Neural cell (in vitro differentiated cells): Measurements from ENCODE around the gene ZNF722. TPM values are rescaled to one million over a fixed set of nuclear protein-coding genes. Genes with fewer than 3 reads are reported as not detected.

Source experiments
- H2AFZ ChIP-seq: fragments of 200-600, 300-800 bp; sonication (generic), shearing (Covaris generic); 2 replicates; pipeline ENCODE4 v1.6.0; 2014; ENCODE audit warnings: low read depth, mild to moderate bottlenecking, antibody characterized with exemption, low read length, moderate library complexity
- H3F3A ChIP-seq: fragments of 200-600 bp; shearing (Covaris generic); 2 replicates; pipeline ENCODE4 v1.6.1; 2016; ENCODE audit warnings: mild to moderate bottlenecking, moderate library complexity, mixed read lengths, antibody characterized with exemption, low read length; ENCODE audit not compliant: insufficient read depth, poor library complexity, severe bottlenecking
- H3K27ac ChIP-seq: fragments of 200-600, 300-800 bp; sonication (generic), shearing (Covaris generic); 2 replicates; pipeline ENCODE4 v1.5.1; 2014; ENCODE audit warnings: mild to moderate bottlenecking, low read length, moderate library complexity
- H3K27me3 ChIP-seq: fragments of 300-800, 200-600 bp; sonication (generic), shearing (Covaris generic); 2 replicates; pipeline ENCODE4 v1.6.0; 2014; ENCODE audit warnings: mild to moderate bottlenecking, low read depth, low read length, moderate library complexity; ENCODE audit not compliant: insufficient read depth
- H3K36me3 ChIP-seq: fragments of 300-800, 200-600 bp; sonication (generic), shearing (Covaris generic); 2 replicates; pipeline ENCODE4 v1.5.1; 2014; ENCODE audit warnings: mild to moderate bottlenecking, antibody characterized with exemption, low read length, moderate library complexity; ENCODE audit not compliant: insufficient read depth
- H3K4me2 ChIP-seq: fragments of 300-800, 200-600 bp; sonication (generic), shearing (Covaris generic); 2 replicates; pipeline ENCODE4 v1.6.0; 2014; ENCODE audit warnings: mild to moderate bottlenecking, low read length
- H3K4me3 ChIP-seq: fragments of 300-800, 200-600 bp; sonication (generic), shearing (Covaris generic); 2 replicates; pipeline ENCODE4 v1.5.1; 2014; ENCODE audit warnings: mild to moderate bottlenecking, low read length, moderate library complexity
- H3K79me2 ChIP-seq: fragments of 200-600 bp; shearing (Covaris generic); replicated peaks from 2 replicates; pipeline ENCODE4 v1.6.0; 2014; ENCODE audit warnings: mild to moderate bottlenecking, low read length, moderate library complexity; ENCODE audit not compliant: insufficient read depth
- H3K9ac ChIP-seq: fragments of 300-800, 200-600 bp; sonication (generic), shearing (Covaris generic); 2 replicates; pipeline ENCODE4 v1.6.1; 2016; ENCODE audit warnings: mild to moderate bottlenecking, low read length, mixed read lengths
- H3K9me2 ChIP-seq: fragments of 200-600 bp; shearing (Covaris generic); 2 replicates; pipeline ENCODE4 v1.6.1; 2016; ENCODE audit warnings: mild to moderate bottlenecking, low read length, mixed read lengths; ENCODE audit not compliant: insufficient read depth
- H3K9me3 ChIP-seq: fragments of 200-600, 300-800 bp; sonication (generic), shearing (Covaris generic); 2 replicates; pipeline ENCODE4 v1.6.1; 2016; ENCODE audit warnings: mild to moderate bottlenecking, mixed run types, low read length, moderate library complexity, mixed read lengths
- H4K20me1 ChIP-seq: fragments of 200-600 bp; shearing (Covaris generic); 2 replicates; pipeline ENCODE4 v1.6.1; 2016; ENCODE audit warnings: mild to moderate bottlenecking, mixed run types; ENCODE audit not compliant: insufficient read depth
- EP300 ChIP-seq: fragments of 450-650 bp; conservative IDR thresholded peaks from 2 replicates; pipeline ENCODE4 v1.6.1; 2014; ENCODE audit warnings: antibody characterized with exemption, mild to moderate bottlenecking, moderate library complexity; ENCODE audit not compliant: poor library complexity, severe bottlenecking
- EZH2 ChIP-seq: fragments of 200-600, 300-800 bp; shearing (Covaris generic), sonication (generic); IDR thresholded peaks from 2 replicates; pipeline ENCODE4 v1.6.1; 2014; ENCODE audit warnings: antibody characterized with exemption, low read length, borderline replicate concordance, mild to moderate bottlenecking; ENCODE audit not compliant: insufficient read depth, poor library complexity, severe bottlenecking
- MXI1 ChIP-seq: fragments of 450-650 bp; conservative IDR thresholded peaks from 2 replicates; pipeline ENCODE4 v1.6.1; 2014; ENCODE audit warnings: antibody characterized with exemption, mild to moderate bottlenecking; ENCODE audit not compliant: poor library complexity, severe bottlenecking
- POLR2AphosphoS5 ChIP-seq: IDR thresholded peaks from 2 replicates; pipeline ENCODE4 v1.6.1; 2012
- RAD21 ChIP-seq: fragments of 450-650 bp; conservative IDR thresholded peaks from 2 replicates; pipeline ENCODE4 v1.6.1; 2014; ENCODE audit warnings: antibody characterized with exemption, mild to moderate bottlenecking, moderate library complexity
- REST ChIP-seq: IDR thresholded peaks from 2 replicates; pipeline ENCODE4 v1.6.1; 2012; ENCODE audit warnings: borderline replicate concordance
- SMC3 ChIP-seq: fragments of 450-650 bp; conservative IDR thresholded peaks from 2 replicates; pipeline ENCODE4 v1.6.1; 2014; ENCODE audit warnings: antibody characterized with exemption, mild to moderate bottlenecking, moderate library complexity; ENCODE audit not compliant: poor library complexity
- TAF1 ChIP-seq: IDR thresholded peaks from 2 replicates; pipeline ENCODE4 v1.6.1; 2012; ENCODE audit warnings: low read depth
- polyA minus RNA-seq: library from RNA; depleted of rRNA, polyadenylated mRNA; stranded (reverse); fragments of >200 nt; gene quantifications from 2 replicates; pipeline ENCODE4 v1.2.3, GENCODE V29; 2014
- polyA plus RNA-seq: library from polyadenylated mRNA; depleted of rRNA; stranded (reverse); fragments of >200 nt; gene quantifications from 2 replicates; pipeline ENCODE4 v1.2.3, GENCODE V29; 2014
- TF ChIP-seq, protein P1 (sequence below): fragments of 450-650 bp; IDR thresholded peaks from 2 replicates; pipeline ENCODE4 v1.5.1; 2014; ENCODE audit warnings: antibody characterized with exemption, mild to moderate bottlenecking, moderate library complexity; ENCODE audit not compliant: poor library complexity, severe bottlenecking

Gene ZNF722
- polyA plus RNA-seq = not detected in 2 replicates
- not detected in 2 replicates for polyA minus RNA-seq

DNA sequence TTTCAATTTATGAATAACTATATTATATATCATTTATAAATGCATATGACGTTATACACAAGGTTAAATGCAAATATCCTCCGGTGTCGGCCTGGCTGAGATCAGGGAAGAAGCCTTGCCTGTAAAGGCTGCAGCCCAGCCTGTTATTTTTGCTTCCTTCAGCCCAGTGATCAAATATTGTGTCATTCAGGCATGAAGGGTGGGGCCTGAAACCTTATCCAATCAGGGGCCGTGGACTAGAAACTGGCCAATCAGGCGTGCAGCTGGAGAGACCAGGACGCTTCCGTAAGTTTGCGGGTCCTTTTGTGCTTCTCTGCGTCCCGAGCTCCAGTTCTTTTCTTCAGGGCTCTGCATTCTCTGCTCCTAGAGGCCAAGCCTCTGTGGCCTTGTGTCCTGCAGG, at the start of gene ZNF722:
TSS of gene ZNF722 (plus strand) at position 301 of the 400 bp plus-strand sequence. CDS start 113 bp downstream, outside the sequence.
- TF ChIP-seq TAF1 (no peak), EZH2 (no peak), REST (no peak), SMC3 (no peak), MXI1 (no peak), EP300 (no peak), RAD21 (no peak), POLR2AphosphoS5 (no peak)
- TF ChIP-seq, protein P1, sequence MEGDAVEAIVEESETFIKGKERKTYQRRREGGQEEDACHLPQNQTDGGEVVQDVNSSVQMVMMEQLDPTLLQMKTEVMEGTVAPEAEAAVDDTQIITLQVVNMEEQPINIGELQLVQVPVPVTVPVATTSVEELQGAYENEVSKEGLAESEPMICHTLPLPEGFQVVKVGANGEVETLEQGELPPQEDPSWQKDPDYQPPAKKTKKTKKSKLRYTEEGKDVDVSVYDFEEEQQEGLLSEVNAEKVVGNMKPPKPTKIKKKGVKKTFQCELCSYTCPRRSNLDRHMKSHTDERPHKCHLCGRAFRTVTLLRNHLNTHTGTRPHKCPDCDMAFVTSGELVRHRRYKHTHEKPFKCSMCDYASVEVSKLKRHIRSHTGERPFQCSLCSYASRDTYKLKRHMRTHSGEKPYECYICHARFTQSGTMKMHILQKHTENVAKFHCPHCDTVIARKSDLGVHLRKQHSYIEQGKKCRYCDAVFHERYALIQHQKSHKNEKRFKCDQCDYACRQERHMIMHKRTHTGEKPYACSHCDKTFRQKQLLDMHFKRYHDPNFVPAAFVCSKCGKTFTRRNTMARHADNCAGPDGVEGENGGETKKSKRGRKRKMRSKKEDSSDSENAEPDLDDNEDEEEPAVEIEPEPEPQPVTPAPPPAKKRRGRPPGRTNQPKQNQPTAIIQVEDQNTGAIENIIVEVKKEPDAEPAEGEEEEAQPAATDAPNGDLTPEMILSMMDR = no peak
- Histone ChIP-seq H3F3A (no peaks in the 10 kb centered on the region), H3K36me3 (no peaks in the 10 kb centered on the region), H3K4me3 (no peak within 1 kb of the TSS), H3K4me2 (no peak within 1 kb of the TSS), H3K9me2 (no peaks in the 10 kb centered on the region), H3K79me2 (no peaks in the 10 kb centered on the region), H2AFZ (no peak within 1 kb of the TSS), H3K27ac (no peak within 1 kb of the TSS), H4K20me1 (no peaks in the 10 kb centered on the region), H3K27me3 (no peaks in the 10 kb centered on the region), H3K9me3 (peaks cover 1% of the 10 kb centered on the region), H3K9ac (no peak within 1 kb of the TSS)

DNA sequence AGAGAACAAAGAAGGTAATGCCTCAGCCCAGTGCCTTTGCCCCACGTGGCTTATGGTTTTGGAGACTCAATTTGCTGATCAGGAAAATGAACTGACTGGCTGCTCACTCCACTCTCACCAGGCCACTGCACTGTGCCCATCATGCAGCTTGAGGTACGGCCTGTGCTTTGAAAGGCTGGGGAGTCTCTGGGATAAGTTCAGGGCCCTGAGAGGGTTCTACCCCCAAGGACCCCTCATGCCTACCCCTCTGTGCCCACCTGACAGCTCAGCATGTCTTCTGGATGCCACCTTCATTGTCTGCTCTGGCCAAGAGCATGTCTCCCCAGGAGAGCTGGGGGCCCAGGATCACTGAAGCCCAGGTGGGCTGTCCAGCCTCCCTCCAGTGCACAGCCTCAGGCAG, 45.5 kb upstream of the ZNF722 start:
- Histone ChIP-seq H2AFZ (no peak overlapping the region), H3K9me2 (no peaks in the 10 kb centered on the region), H3K4me2 (no peak overlapping the region), H3K27me3 (no peaks in the 10 kb centered on the region), H3K9ac (no peak overlapping the region), H3K36me3 (no peaks in the 10 kb centered on the region), H3F3A (no peaks in the 10 kb centered on the region), H4K20me1 (no peaks in the 10 kb centered on the region), H3K9me3 (peaks cover 13% of the 10 kb centered on the region), H3K27ac (no peak overlapping the region), H3K4me3 (no peak overlapping the region), H3K79me2 (no peaks in the 10 kb centered on the region)
- TF ChIP-seq EZH2 (no peak), MXI1 (no peak), EP300 (no peak), TAF1 (no peak), SMC3 (no peak), REST (no peak), RAD21 (no peak), POLR2AphosphoS5 (no peak)
- TF ChIP-seq, protein P1 = no peak
